SK-N-SH (cell line): ENCODE data around the gene SLC49A3. TPM values are rescaled to one million over a fixed set of nuclear protein-coding genes. Genes with fewer than 3 reads are reported as not detected.

Source experiments
- CTCF ChIA-PET: fragments of 300-600, 350-600 bp; formaldehyde crosslinking; extraction: SDS; loops from one replicate; lab custom pipeline; 2021; lab: Yijun Ruan, JAX
- POLR2A ChIA-PET: fragments of 350-600 bp; sonication (Branson Sonifier 250); formaldehyde crosslinking; extraction: SDS; loops from one replicate; lab custom pipeline; 2020; ENCODE audit warnings: antibody characterized with exemption, inconsistent platforms; lab: Yijun Ruan, JAX
- DNase-seq: peaks from one replicate; pipeline ENCODE4 v3.0.0; 2012
- H2AFZ ChIP-seq: fragments of 200-600 bp; sonication (generic); 2 replicates; pipeline ENCODE4 v1.8.1; 2016; ENCODE audit warnings: antibody characterized with exemption, mild to moderate bottlenecking, low read depth
- H3F3A ChIP-seq: fragments of 200-600 bp; sonication (generic); replicated peaks from 2 replicates; pipeline ENCODE3; 2016; ENCODE audit warnings: antibody characterized with exemption, mild to moderate bottlenecking; ENCODE audit not compliant: insufficient read depth
- H3K27ac ChIP-seq, 2 experiments: fragments of 200-500 bp in 1 of 2; fragments of 200-600 bp in 1 of 2; sonication (Bioruptor generic) in 1 of 2; sonication (generic), shearing (Covaris generic) in 1 of 2; 2 replicates each; pipeline versions ENCODE4 v1.5.1 to v1.6.1; 2014 to 2016; ENCODE audit warnings: low read depth in 2 of 2, inconsistent platforms in 1 of 2, low read length in 1 of 2, mild to moderate bottlenecking in 1 of 2, mixed read lengths in 1 of 2
- H3K27me3 ChIP-seq: fragments of 200-600 bp; sonication (generic), shearing (Covaris generic); 2 replicates; pipeline ENCODE4 v1.6.1; 2016; ENCODE audit warnings: mixed run types; ENCODE audit not compliant: insufficient read depth
- H3K36me3 ChIP-seq, 2 experiments: fragments of 200-500 bp in 1 of 2; fragments of 200-600 bp in 1 of 2; sonication (Bioruptor generic) in 1 of 2; sonication (generic) in 1 of 2; replicated peaks in 1 of 2; 2 replicates each; pipeline versions ENCODE3 to v1.5.1; 2014 to 2016; ENCODE audit warnings: low read length in 1 of 2, mild to moderate bottlenecking in 1 of 2; ENCODE audit not compliant: insufficient read depth in 2 of 2, control insufficient read depth in 1 of 2
- H3K4me1 ChIP-seq, 2 experiments: fragments of 200-500 bp in 1 of 2; fragments of 200-600 bp in 1 of 2; sonication (Bioruptor generic) in 1 of 2; sonication (generic), shearing (Covaris generic) in 1 of 2; 2 replicates each; pipeline versions ENCODE4 v1.5.1 to v1.6.1; 2014 to 2016; ENCODE audit warnings: low read depth in 1 of 2, low read length in 1 of 2, mixed run types in 1 of 2; ENCODE audit not compliant: insufficient read depth in 2 of 2, control insufficient read depth in 1 of 2
- H3K4me2 ChIP-seq: fragments of 200-600 bp; sonication (generic), shearing (Covaris generic); 2 replicates; pipeline ENCODE4 v1.6.1; 2017; ENCODE audit warnings: mixed run types
- H3K4me3 ChIP-seq, 2 experiments: fragments of 200-500 bp in 1 of 2; fragments of 200-600 bp in 1 of 2; sonication (Bioruptor generic) in 1 of 2; sonication (generic), shearing (Covaris generic) in 1 of 2; 2 replicates each; pipeline versions ENCODE4 v1.5.1 to v1.8.1; 2014 to 2016; ENCODE audit warnings: low read depth in 2 of 2, inconsistent platforms in 1 of 2, low read length in 1 of 2, mild to moderate bottlenecking in 1 of 2, mixed read lengths in 1 of 2, moderate library complexity in 1 of 2
- H3K79me2 ChIP-seq: fragments of 200-600 bp; sonication (generic); 2 replicates; pipeline ENCODE4 v1.8.1; 2017; ENCODE audit warnings: mild to moderate bottlenecking; ENCODE audit not compliant: insufficient read depth
- H3K9ac ChIP-seq: fragments of 200-600 bp; sonication (generic); 2 replicates; pipeline ENCODE4 v1.6.1; 2017; ENCODE audit warnings: mixed run types
- H3K9me2 ChIP-seq: fragments of 200-600 bp; sonication (generic); 2 replicates; pipeline ENCODE4 v1.6.1; 2017; ENCODE audit warnings: mixed run types
- H3K9me3 ChIP-seq: fragments of 200-600 bp; sonication (generic); 2 replicates; pipeline ENCODE4 v1.6.1; 2017; ENCODE audit warnings: mixed run types, mild to moderate bottlenecking, moderate library complexity
- H4K20me1 ChIP-seq: fragments of 200-600 bp; sonication (generic); 2 replicates; pipeline ENCODE4 v1.6.1; 2017; ENCODE audit warnings: mild to moderate bottlenecking, mixed run types; ENCODE audit not compliant: insufficient read depth
- CHD2 ChIP-seq: fragments of 150-350 bp; IDR thresholded peaks from 2 replicates; pipeline ENCODE4 v1.6.1; 2018; ENCODE audit warnings: low read length; ENCODE audit not compliant: partially characterized antibody
- CTCF ChIP-seq: fragments of 200-600 bp; sonication (generic); IDR thresholded peaks from 2 replicates; pipeline ENCODE4 v1.6.1; 2017; ENCODE audit warnings: antibody characterized with exemption, mild to moderate bottlenecking, moderate library complexity
- EP300 ChIP-seq, 2 experiments: IDR thresholded peaks; 2 replicates each; pipeline versions ENCODE4 v1.4.0 to v1.6.1; 2012; ENCODE audit warnings: borderline replicate concordance in 1 of 2, low read depth in 1 of 2, low read length in 1 of 2
- FOSL2 ChIP-seq: IDR thresholded peaks from 2 replicates; pipeline ENCODE4 v1.4.0; 2012; ENCODE audit warnings: low read depth, mild to moderate bottlenecking, moderate library complexity, borderline replicate concordance
- GABPA ChIP-seq: IDR thresholded peaks from 2 replicates; pipeline ENCODE4 v1.4.0; 2012; ENCODE audit warnings: low read depth, mild to moderate bottlenecking
- MXI1 ChIP-seq: IDR thresholded peaks from 2 replicates; pipeline ENCODE4 v1.6.1; 2012; ENCODE audit warnings: mild to moderate bottlenecking, low read depth, low read length, improper control_type of control experiment
- RXRA ChIP-seq: IDR thresholded peaks from 2 replicates; pipeline ENCODE4 v1.4.0; 2012; ENCODE audit warnings: low read depth, mild to moderate bottlenecking, borderline replicate concordance
- TEAD4 ChIP-seq: IDR thresholded peaks from 2 replicates; pipeline ENCODE4 v1.4.0; 2012; ENCODE audit warnings: mild to moderate bottlenecking, borderline replicate concordance; ENCODE audit not compliant: insufficient read depth
- YY1 ChIP-seq: IDR thresholded peaks from 2 replicates; pipeline ENCODE4 v1.4.0; 2012; ENCODE audit warnings: low read depth, mild to moderate bottlenecking
- WGBS: methylation state at CpG from one replicate; pipeline ENCODE4 v1.1.6; 2017; ENCODE audit warnings: low lambda C conversion rate; 5-methylcytosine and 5-hydroxymethylcytosine counted together
- polyA plus RNA-seq, 3 experiments: library from polyadenylated mRNA; depleted of rRNA; stranded (reverse); fragments of >200 nt; gene quantifications; 2 replicates each; pipeline ENCODE4 v1.2.3, GENCODE V29; 2012
- TF ChIP-seq, protein P1 (sequence below): IDR thresholded peaks from 2 replicates; pipeline ENCODE4 v1.4.0; 2012; ENCODE audit warnings: low read depth, borderline replicate concordance

Gene SLC49A3
- polyA plus RNA-seq, 1 of the 3 experiments (the other 2 are of a cell fraction), result 0.05 TPM

DNA sequence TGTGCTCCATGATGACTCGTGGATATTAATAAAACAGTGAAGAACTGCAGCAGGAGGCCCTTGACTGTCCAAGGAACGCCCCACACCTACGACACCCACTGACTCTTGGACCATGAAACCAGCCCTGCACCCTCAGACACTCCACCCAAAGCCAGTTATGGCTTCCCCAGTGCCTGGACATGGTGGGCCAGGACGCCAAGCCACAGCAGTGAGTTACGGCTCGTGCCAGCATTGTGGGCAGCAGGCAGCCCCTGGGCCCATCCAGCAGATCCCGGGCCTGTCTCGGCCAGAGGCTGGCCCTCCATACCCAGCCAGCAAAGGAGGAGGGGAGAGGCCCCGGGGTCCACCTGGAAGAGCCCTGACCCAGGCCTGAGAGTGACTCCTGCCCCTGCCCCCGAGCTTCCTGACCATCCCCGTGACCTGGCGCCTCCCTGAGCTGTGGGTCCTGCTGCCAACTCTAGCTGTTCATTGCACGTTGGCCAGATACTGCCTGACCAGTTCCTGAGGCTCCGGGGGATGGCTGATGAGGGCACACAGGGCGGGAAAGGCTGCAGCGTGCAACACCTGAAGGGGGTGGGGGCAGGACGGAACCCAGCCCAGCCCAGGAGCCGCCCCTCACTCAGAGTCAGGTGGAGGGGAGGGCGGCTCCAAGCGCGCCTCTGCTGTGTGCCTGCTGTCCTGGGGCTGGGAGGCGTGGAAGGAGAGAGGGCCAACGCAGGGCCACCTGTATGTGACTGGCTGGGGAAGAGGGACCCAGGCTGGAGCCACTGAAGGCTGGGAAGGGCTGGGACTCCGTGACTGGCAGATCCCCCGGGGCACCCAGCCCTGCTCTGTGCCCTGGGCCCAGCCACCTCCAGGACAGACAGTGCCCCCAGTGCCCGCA lies 739 bp downstream of the SLC49A3 start:
- H3F3A ChIP-seq, result peaks cover 11% of the 10 kb centered on the region
- no peaks in the 10 kb centered on the region for H4K20me1 ChIP-seq
- no peaks in the 10 kb centered on the region for H3K79me2 ChIP-seq
- ChIA-PET POLR2A (no interaction called here), CTCF (interaction anchor here (1.6 kb wide), 1 partner anchor 299 kb away, joined by 5 read pairs; the partner anchor contains the start of gene IDUA)
- WGBS, result 95% methylated on average over 10 of the region's 26 CpGs
- no peak overlapping the region for H2AFZ ChIP-seq
- peak overlapping the region; percentile 74; the same call in 1 of the 2 replicates for H3K4me2 ChIP-seq
- H3K9ac ChIP-seq, result peak overlapping the region; percentile 51; the same call in 1 of the 2 replicates
- H3K36me3 ChIP-seq, result no peaks in the 10 kb centered on the region
- DNase-seq, result no peak
- peak overlapping the region in 1 of 2 experiments; percentile 77; a peak in 3 of 4 replicates for H3K27ac ChIP-seq
- H3K9me3 ChIP-seq, result no peaks in the 10 kb centered on the region
- H3K4me3 ChIP-seq, result no peak overlapping the region
- H3K27me3 ChIP-seq, result no peaks in the 10 kb centered on the region
- no peaks in the 10 kb centered on the region for H3K9me2 ChIP-seq
- peaks cover 13 to 20% of the 10 kb centered on the region in 2 experiments; a peak in 3 of 4 replicates for H3K4me1 ChIP-seq
- TF ChIP-seq RXRA (no peak), MXI1 (no peak), EP300 (IDR thresholded peaks at IDR 0.05; ENCODE audit: borderline replicate concordance in 1 of 2, low read depth in 1 of 2, low read length in 1 of 2) (no peak), YY1 (no peak), CHD2 (no peak), FOSL2 (no peak), GABPA (no peak), CTCF (no peak), TEAD4 (no peak)
- TF ChIP-seq, protein P1, sequence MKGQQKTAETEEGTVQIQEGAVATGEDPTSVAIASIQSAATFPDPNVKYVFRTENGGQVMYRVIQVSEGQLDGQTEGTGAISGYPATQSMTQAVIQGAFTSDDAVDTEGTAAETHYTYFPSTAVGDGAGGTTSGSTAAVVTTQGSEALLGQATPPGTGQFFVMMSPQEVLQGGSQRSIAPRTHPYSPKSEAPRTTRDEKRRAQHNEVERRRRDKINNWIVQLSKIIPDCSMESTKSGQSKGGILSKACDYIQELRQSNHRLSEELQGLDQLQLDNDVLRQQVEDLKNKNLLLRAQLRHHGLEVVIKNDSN, result no peak
